ENCODE data around the gene KRT1.

KRT1 gene

DNA sequence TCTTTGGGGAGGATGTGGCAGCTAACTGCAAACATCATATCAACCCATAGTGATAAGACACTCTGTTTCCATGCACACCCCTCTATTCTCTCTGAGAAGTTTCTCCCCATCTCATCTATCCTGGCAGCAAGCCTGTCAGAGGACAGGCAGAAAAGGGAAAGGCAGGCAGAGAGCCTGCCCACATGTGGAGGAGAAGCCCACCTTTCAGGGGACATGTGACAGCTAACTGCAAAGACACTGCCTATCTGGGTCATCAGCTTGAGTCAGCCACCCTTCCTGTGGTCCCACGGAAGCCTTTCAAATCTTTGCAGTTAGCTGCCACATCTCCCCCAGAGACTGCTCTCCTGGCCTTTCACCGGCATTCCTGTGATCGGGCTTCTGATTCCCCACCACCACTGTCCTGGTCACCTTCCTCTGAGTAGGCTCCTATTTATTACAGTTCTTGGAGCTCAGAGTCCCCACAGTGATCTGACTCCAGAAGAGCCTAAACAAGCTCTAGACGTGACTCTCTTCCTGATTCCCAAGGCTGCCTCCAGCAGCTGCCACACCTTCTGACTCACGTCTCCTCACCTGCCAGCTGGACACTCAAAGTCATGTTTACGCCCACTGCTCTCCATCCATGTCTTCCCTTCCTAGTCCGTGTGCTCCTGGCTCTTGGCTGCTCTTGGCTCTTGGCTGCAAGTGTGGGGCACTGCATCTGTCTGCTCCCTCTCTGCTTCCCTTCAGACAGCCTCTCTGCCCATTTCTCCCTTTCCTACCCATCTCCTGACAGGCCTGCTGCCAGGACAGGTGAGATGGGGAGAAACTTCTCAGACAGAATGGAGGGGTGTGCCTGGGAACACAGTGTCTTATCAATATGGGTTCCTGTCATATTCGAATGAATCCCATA is 7.5 kb upstream of the KRT1 start:
- peaks cover 34% of the 10 kb centered on the region for H3K27me3 ChIP-seq (ENCODE audit: control insufficient read depth, insufficient read depth, low read length)
- H3K4me1 ChIP-seq (ENCODE audit: control insufficient read depth, insufficient read depth, low read length) = no peaks in the 10 kb centered on the region
- H3K4me3 ChIP-seq (ENCODE audit: low read depth, low read length) = no peak overlapping the region
- no peaks in the 10 kb centered on the region for H3K9me3 ChIP-seq (ENCODE audit: control insufficient read depth, insufficient read depth, low read length)
- H3K36me3 ChIP-seq (ENCODE audit: control insufficient read depth, insufficient read depth, low read length) = no peaks in the 10 kb centered on the region
- no peak overlapping the region for H3K9ac ChIP-seq (ENCODE audit: low read depth, low read length)

GRCh38 chr12:52686756-52687487 is 6.7 kb upstream of the KRT1 start:
- Histone ChIP-seq H3K27me3 (ENCODE audit: control insufficient read depth, insufficient read depth, low read length) (peaks cover 27% of the 10 kb centered on the region), H3K36me3 (ENCODE audit: control insufficient read depth, insufficient read depth, low read length) (no peaks in the 10 kb centered on the region), H3K9me3 (ENCODE audit: control insufficient read depth, insufficient read depth, low read length) (no peaks in the 10 kb centered on the region), H3K9ac (ENCODE audit: low read depth, low read length) (no peak overlapping the region), H3K4me3 (ENCODE audit: low read depth, low read length) (no peak overlapping the region), H3K4me1 (ENCODE audit: control insufficient read depth, insufficient read depth, low read length) (no peaks in the 10 kb centered on the region)

- no peaks in the 10 kb centered on the region for H3K36me3 ChIP-seq (ENCODE audit: control insufficient read depth, insufficient read depth, low read length)
- H3K9me3 ChIP-seq (ENCODE audit: control insufficient read depth, insufficient read depth, low read length) = no peaks in the 10 kb centered on the region
- no peak overlapping the region for H3K9ac ChIP-seq (ENCODE audit: low read depth, low read length)
- no peaks in the 10 kb centered on the region for H3K4me1 ChIP-seq (ENCODE audit: control insufficient read depth, insufficient read depth, low read length)
- no peak overlapping the region for H3K4me3 ChIP-seq (ENCODE audit: low read depth, low read length)
- H3K27me3 ChIP-seq (ENCODE audit: control insufficient read depth, insufficient read depth, low read length) = peaks cover 22% of the 10 kb centered on the region
Observed at GRCh38 chr12:52686063-52686462, 5.9 kb upstream of the KRT1 start.

- Histone ChIP-seq H3K4me1 (ENCODE audit: control insufficient read depth, insufficient read depth, low read length) (no peaks in the 10 kb centered on the region), H3K27me3 (ENCODE audit: control insufficient read depth, insufficient read depth, low read length) (peaks cover 17% of the 10 kb centered on the region)
Observed at GRCh38 chr12:52685406-52685890, 5.2 kb upstream of the KRT1 start.

DNA sequence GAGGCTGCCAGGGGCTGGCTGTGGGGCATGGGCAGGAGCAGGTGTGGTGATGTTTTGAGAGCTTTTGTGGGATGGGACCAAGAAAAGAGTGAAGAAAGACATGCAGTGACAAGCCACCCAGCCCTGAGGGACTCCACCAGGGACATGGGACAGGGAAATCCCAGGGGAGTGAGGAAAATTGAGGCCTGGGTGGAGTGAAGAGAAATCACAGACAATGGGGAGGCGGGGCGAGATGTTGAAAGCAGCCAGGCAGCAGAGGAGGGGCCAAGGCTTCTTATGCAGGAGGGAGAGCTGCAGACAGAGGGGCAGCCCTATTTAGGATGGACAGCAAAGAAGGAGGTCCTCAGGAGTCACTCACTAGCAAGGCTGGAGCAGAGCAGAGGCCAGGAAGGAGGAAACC is 4.2 kb upstream of the KRT1 start:
- no peaks in the 10 kb centered on the region for H3K9me3 ChIP-seq (ENCODE audit: control insufficient read depth, insufficient read depth, low read length)
- no peak overlapping the region for H3K9ac ChIP-seq (ENCODE audit: low read depth, low read length)
- no peaks in the 10 kb centered on the region for H3K4me1 ChIP-seq (ENCODE audit: control insufficient read depth, insufficient read depth, low read length)
- H3K27me3 ChIP-seq (ENCODE audit: control insufficient read depth, insufficient read depth, low read length) = peaks cover 10% of the 10 kb centered on the region
- no peak overlapping the region for H3K4me3 ChIP-seq (ENCODE audit: low read depth, low read length)
- H3K36me3 ChIP-seq (ENCODE audit: control insufficient read depth, insufficient read depth, low read length) = no peaks in the 10 kb centered on the region

More at GRCh38 chr12:52685406-52685890, 5.2 kb upstream of the KRT1 start:
- no peak overlapping the region for H3K9ac ChIP-seq (ENCODE audit: low read depth, low read length)
- H3K9me3 ChIP-seq (ENCODE audit: control insufficient read depth, insufficient read depth, low read length) = no peaks in the 10 kb centered on the region
- H3K4me3 ChIP-seq (ENCODE audit: low read depth, low read length) = no peak overlapping the region
- H3K36me3 ChIP-seq (ENCODE audit: control insufficient read depth, insufficient read depth, low read length) = no peaks in the 10 kb centered on the region

DNA sequence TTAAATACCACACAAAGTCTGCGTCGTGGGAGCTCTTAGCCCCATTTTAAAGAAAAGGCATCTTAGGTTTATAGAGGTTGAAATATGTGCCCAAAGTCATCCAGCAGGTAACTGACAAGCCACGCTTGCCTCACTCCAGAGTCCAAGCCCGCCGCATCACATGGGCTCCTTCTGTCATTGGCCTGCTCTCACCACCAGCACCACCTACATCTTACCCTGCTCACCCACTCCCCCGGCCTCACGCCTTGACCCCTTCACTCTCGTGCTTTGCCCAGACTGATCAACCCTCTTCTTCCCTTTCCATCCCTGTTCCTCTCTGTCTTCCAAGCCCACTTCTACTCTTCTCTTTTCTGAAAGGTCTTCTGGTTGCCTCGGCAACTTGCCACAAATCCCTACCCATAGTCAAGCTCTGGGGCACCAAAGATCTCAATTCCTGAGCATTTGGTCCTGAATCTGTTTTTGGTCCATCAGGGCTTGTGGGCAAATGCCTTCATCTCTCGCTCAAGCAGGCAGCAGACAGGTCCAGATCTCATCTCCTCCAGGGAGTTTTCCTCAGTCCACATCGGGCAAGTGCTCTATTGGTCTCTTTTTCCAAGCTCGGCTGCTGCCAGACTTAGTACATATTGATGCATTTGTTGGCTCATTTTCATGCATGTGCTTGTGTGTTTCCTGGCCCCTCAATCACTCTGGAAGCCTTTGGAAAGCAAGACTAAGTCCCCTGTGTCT is 3.5 kb upstream of the KRT1 start:
- Histone ChIP-seq H3K4me3 (ENCODE audit: low read depth, low read length) (no peak overlapping the region), H3K9me3 (ENCODE audit: control insufficient read depth, insufficient read depth, low read length) (no peaks in the 10 kb centered on the region), H3K36me3 (ENCODE audit: control insufficient read depth, insufficient read depth, low read length) (no peaks in the 10 kb centered on the region), H3K27me3 (ENCODE audit: control insufficient read depth, insufficient read depth, low read length) (peaks cover 9% of the 10 kb centered on the region), H3K9ac (ENCODE audit: low read depth, low read length) (no peak overlapping the region), H3K4me1 (ENCODE audit: control insufficient read depth, insufficient read depth, low read length) (no peaks in the 10 kb centered on the region)

GRCh38 chr12:52682938-52683574 is 2.8 kb upstream of the KRT1 start:
- H3K9ac ChIP-seq (ENCODE audit: low read depth, low read length) = no peak overlapping the region
- H3K9me3 ChIP-seq (ENCODE audit: control insufficient read depth, insufficient read depth, low read length) = no peaks in the 10 kb centered on the region
- no peak overlapping the region for H3K4me3 ChIP-seq (ENCODE audit: low read depth, low read length)
- no peaks in the 10 kb centered on the region for H3K36me3 ChIP-seq (ENCODE audit: control insufficient read depth, insufficient read depth, low read length)
- H3K27me3 ChIP-seq (ENCODE audit: control insufficient read depth, insufficient read depth, low read length) = peaks cover 9% of the 10 kb centered on the region
- no peaks in the 10 kb centered on the region for H3K4me1 ChIP-seq (ENCODE audit: control insufficient read depth, insufficient read depth, low read length)

DNA sequence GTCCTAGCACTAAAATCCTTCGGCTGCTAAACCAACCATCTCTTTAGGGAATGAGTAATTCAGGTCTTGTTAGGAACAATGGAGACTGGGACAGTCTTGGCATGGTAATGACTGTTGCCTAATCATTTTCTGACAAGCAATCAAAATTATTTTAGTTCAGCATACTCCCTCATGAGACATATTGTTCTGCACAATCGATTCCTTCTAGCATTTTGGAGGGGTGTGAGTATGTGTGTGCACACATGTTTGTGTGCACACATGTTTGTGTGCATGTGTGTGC is 2.1 kb upstream of the KRT1 start:
- Histone ChIP-seq H3K9me3 (ENCODE audit: control insufficient read depth, insufficient read depth, low read length) (no peaks in the 10 kb centered on the region), H3K36me3 (ENCODE audit: control insufficient read depth, insufficient read depth, low read length) (no peaks in the 10 kb centered on the region), H3K27me3 (ENCODE audit: control insufficient read depth, insufficient read depth, low read length) (peaks cover 9% of the 10 kb centered on the region), H3K4me3 (ENCODE audit: low read depth, low read length) (no peak overlapping the region), H3K9ac (ENCODE audit: low read depth, low read length) (no peak overlapping the region), H3K4me1 (ENCODE audit: control insufficient read depth, insufficient read depth, low read length) (no peaks in the 10 kb centered on the region)

DNA sequence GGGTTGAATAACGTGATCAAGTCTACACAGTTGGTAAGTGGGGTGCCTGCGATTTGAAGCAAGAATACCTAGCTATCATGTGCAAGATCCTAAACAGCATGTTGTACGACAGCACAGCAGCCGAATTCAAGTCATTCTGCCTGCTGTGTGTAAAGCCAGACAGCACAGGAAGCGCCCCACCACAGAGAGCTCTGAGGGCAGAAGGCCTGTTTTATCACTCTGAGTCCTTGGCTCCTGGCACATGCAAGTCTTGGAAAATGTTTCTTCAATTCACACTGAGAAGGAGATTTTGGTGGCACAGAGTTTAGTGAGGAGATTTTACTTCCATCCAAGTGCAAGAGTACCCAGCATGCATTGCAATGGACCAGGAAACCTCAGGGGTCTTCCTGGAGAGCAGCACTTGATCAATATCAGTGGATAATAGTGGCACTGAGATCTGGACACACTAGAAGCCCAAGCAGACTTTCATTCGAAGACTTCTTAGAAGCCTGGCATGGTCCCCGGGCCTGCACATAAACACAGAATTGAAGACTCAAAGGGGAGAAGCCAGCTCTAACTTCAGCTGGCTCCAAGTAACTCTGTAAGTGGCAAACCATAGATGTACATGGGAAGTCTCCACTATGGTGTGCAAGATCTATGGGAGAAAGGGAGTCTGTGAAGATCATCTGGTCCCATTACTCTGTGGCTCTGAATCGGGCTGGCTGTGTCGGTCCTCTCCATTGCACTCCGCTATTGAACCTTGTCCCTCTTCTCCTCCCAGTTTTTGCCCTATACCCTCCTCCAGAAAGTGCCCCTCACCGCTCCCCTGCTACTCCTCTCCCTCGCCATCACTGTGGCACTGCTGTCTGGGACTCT is 1.5 kb upstream of the KRT1 start:
- H3K9ac ChIP-seq (ENCODE audit: low read depth, low read length) = no peak overlapping the region
- H3K27me3 ChIP-seq (ENCODE audit: control insufficient read depth, insufficient read depth, low read length) = peaks cover 9% of the 10 kb centered on the region
- H3K9me3 ChIP-seq (ENCODE audit: control insufficient read depth, insufficient read depth, low read length) = no peaks in the 10 kb centered on the region
- no peak overlapping the region for H3K4me3 ChIP-seq (ENCODE audit: low read depth, low read length)
- no peaks in the 10 kb centered on the region for H3K4me1 ChIP-seq (ENCODE audit: control insufficient read depth, insufficient read depth, low read length)
- no peaks in the 10 kb centered on the region for H3K36me3 ChIP-seq (ENCODE audit: control insufficient read depth, insufficient read depth, low read length)

DNA sequence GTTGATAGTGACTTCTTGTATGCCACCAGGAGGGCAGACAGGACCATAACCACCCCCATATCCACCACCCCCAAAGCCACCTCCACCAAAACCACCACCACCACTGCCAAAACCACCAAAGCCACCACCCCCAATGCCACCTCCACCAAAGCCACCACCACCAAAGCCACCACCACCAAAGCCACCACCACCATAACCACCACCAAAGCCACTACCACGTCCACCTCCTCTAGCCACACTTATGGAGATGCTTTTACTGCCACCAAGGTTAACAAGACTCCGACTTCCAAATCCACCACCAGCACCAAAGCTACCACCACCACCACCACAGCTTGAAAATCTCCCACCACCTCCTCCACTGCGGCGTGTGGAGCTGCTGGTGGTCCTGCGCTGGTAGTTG is 332 bp downstream of the KRT1 start:
- Histone ChIP-seq H3K4me1 (ENCODE audit: control insufficient read depth, insufficient read depth, low read length) (no peaks in the 10 kb centered on the region), H3K27me3 (ENCODE audit: control insufficient read depth, insufficient read depth, low read length) (peaks cover 6% of the 10 kb centered on the region), H3K36me3 (ENCODE audit: control insufficient read depth, insufficient read depth, low read length) (no peaks in the 10 kb centered on the region), H3K9ac (ENCODE audit: low read depth, low read length) (no peak overlapping the region), H3K4me3 (ENCODE audit: low read depth, low read length) (no peak overlapping the region), H3K9me3 (ENCODE audit: control insufficient read depth, insufficient read depth, low read length) (no peaks in the 10 kb centered on the region)

GRCh38 chr12:52677671-52678070 is 2.5 kb downstream of the KRT1 start:
- no peaks in the 10 kb centered on the region for H3K9me3 ChIP-seq (ENCODE audit: control insufficient read depth, insufficient read depth, low read length)
- H3K27me3 ChIP-seq (ENCODE audit: control insufficient read depth, insufficient read depth, low read length) = peaks cover 6% of the 10 kb centered on the region
- no peak overlapping the region for H3K9ac ChIP-seq (ENCODE audit: low read depth, low read length)
- H3K4me3 ChIP-seq (ENCODE audit: low read depth, low read length) = no peak overlapping the region
- H3K36me3 ChIP-seq (ENCODE audit: control insufficient read depth, insufficient read depth, low read length) = no peaks in the 10 kb centered on the region
- no peaks in the 10 kb centered on the region for H3K4me1 ChIP-seq (ENCODE audit: control insufficient read depth, insufficient read depth, low read length)

All from iPS-15b (cell line).